ENCODE results near the gene NKAIN4.

NKAIN4 gene

GRCh38 chr20:63261795-63262528 lies 7.7 kb upstream of the NKAIN4 start:
- intact Hi-C loops (cut with DNase I; ENCODE audit: low total_unique reads), result no loop called here
- Histone ChIP-seq H3K9me3 (no peaks in the 10 kb centered on the region), H3K4me3 (no peak overlapping the region), H3K36me3 (no peaks in the 10 kb centered on the region), H3K27ac (no peak overlapping the region), H3K4me1 (no peaks in the 10 kb centered on the region), H3K27me3 (peaks cover 0 to 91% of the 10 kb centered on the region in 2 donors)
- no peak for DNase-seq
- TF ChIP-seq CTCF (IDR thresholded peaks at IDR 0.05), result no peak

GRCh38 chr20:63261060-63261794 lies 7.0 kb upstream of the NKAIN4 start:
- Histone ChIP-seq H3K9me3 (no peaks in the 10 kb centered on the region), H3K36me3 (no peaks in the 10 kb centered on the region), H3K27ac (no peak overlapping the region), H3K4me3 (no peak overlapping the region), H3K4me1 (no peaks in the 10 kb centered on the region), H3K27me3 (peaks cover 0 to 93% of the 10 kb centered on the region in 2 donors)
- intact Hi-C loops (cut with DNase I; ENCODE audit: low total_unique reads), result no loop called here
- no peak for DNase-seq
- TF ChIP-seq CTCF (IDR thresholded peaks at IDR 0.05), result no peak

- Histone ChIP-seq H3K36me3 (no peaks in the 10 kb centered on the region), H3K27me3 (peaks cover 0 to 93% of the 10 kb centered on the region in 2 donors), H3K4me3 (no peak overlapping the region), H3K4me1 (no peaks in the 10 kb centered on the region), H3K27ac (no peak overlapping the region), H3K9me3 (no peaks in the 10 kb centered on the region)
- intact Hi-C loops (cut with DNase I; ENCODE audit: low total_unique reads), result no loop called here
- DNase-seq, result no peak
- no peak for TF ChIP-seq CTCF (IDR thresholded peaks at IDR 0.05)
Observed at GRCh38 chr20:63260521-63260920, 6.3 kb upstream of the NKAIN4 start.

- Histone ChIP-seq H3K4me1 (peaks cover 0 to 3% (median 0%) of the 10 kb centered on the region in 4 donors), H3K27ac (no peak overlapping the region), H3K4me3 (no peak overlapping the region), H3K27me3 (peaks cover 0 to 94% of the 10 kb centered on the region in 2 donors), H3K9me3 (no peaks in the 10 kb centered on the region), H3K36me3 (no peaks in the 10 kb centered on the region)
- DNase-seq, result no peak
- no peak for TF ChIP-seq CTCF (IDR thresholded peaks at IDR 0.05)
- intact Hi-C loops (cut with DNase I; ENCODE audit: low total_unique reads), result loop anchor here (5.0 kb wide), 1 partner anchor 493 kb away; no protein-coding TSS in a partner anchor
Observed at GRCh38 chr20:63259734-63260460, 5.6 kb upstream of the NKAIN4 start.

GRCh38 chr20:63258781-63259180 lies 4.5 kb upstream of the NKAIN4 start:
- peaks cover 0 to 14% (median 9%) of the 10 kb centered on the region in 4 donors for H3K4me1 ChIP-seq
- no peaks in the 10 kb centered on the region for H3K36me3 ChIP-seq
- H3K27ac ChIP-seq, result no peak overlapping the region
- no peak for TF ChIP-seq CTCF (IDR thresholded peaks at IDR 0.05)
- DNase-seq, result no peak
- no peak overlapping the region for H3K4me3 ChIP-seq
- peaks cover 0 to 94% of the 10 kb centered on the region in 2 donors for H3K27me3 ChIP-seq
- no peaks in the 10 kb centered on the region for H3K9me3 ChIP-seq
- intact Hi-C loops (cut with DNase I; ENCODE audit: low total_unique reads), result loop anchor here (5.0 kb wide), 1 partner anchor 491 kb away; no protein-coding TSS in a partner anchor

All from tibial artery (tissue), 4 donors.